Measurements from ENCODE around the gene KCNJ11.

KCNJ11 gene

GRCh38 chr11:17389211-17389956 is 925 bp upstream of the KCNJ11 start:
- DNase-seq, result peak; percentile 14

- no peak for DNase-seq
Observed at GRCh38 chr11:17387811-17388210, 648 bp downstream of the KCNJ11 start.

GRCh38 chr11:17387254-17387653 is 1.2 kb downstream of the KCNJ11 start:
- DNase-seq, result no peak

GRCh38 chr11:17386331-17387084 is 2.0 kb downstream of the KCNJ11 start:
- no peak for DNase-seq

GRCh38 chr11:17385926-17386325 is 2.5 kb downstream of the KCNJ11 start:
- no peak for DNase-seq

- DNase-seq, result no peak
Observed at GRCh38 chr11:17385492-17385891, 3.0 kb downstream of the KCNJ11 start.

- DNase-seq, result peak; percentile 38
Observed at GRCh38 chr11:17384002-17384511, 4.4 kb downstream of the KCNJ11 start.

- DNase-seq, result no peak
Observed at GRCh38 chr11:17383461-17383860, 5.0 kb downstream of the KCNJ11 start.

- DNase-seq, result no peak
Observed at GRCh38 chr11:17382046-17382728, 6.3 kb downstream of the KCNJ11 start.

GRCh38 chr11:17381156-17381555 is 7.3 kb downstream of the KCNJ11 start:
- no peak for DNase-seq

GRCh38 chr11:17379383-17380180 is 8.9 kb downstream of the KCNJ11 start:
- no peak for DNase-seq

- no peak for DNase-seq
Observed at GRCh38 chr11:17378655-17379054, 9.8 kb downstream of the KCNJ11 start.

GRCh38 chr11:17376493-17376892 is 12.0 kb downstream of the KCNJ11 start:
- no peak for DNase-seq

- no peak for DNase-seq
Observed at GRCh38 chr11:17375547-17375946, 12.9 kb downstream of the KCNJ11 start.

- DNase-seq, result no peak
Observed at GRCh38 chr11:17371614-17372013, 16.8 kb downstream of the KCNJ11 start.

- DNase-seq, result no peak
Observed at GRCh38 chr11:17369684-17370243, 18.7 kb downstream of the KCNJ11 start.

GRCh38 chr11:17369094-17369493 is 19.4 kb downstream of the KCNJ11 start:
- no peak for DNase-seq

- DNase-seq, result no peak
Observed at GRCh38 chr11:17368551-17368950, 19.9 kb downstream of the KCNJ11 start.

GRCh38 chr11:17366495-17366894 is 22.0 kb downstream of the KCNJ11 start:
- no peak for DNase-seq

- DNase-seq, result no peak
Observed at GRCh38 chr11:17354601-17354991, 33.9 kb downstream of the KCNJ11 start.

GRCh38 chr11:17353821-17354600 is 34.4 kb downstream of the KCNJ11 start:
- no peak for DNase-seq

Measured in DMS 273 treated with DMSO at 0.1 percent for 48 hours (cell line).